ENCODE measurements around the gene G6PC3.

DNA sequence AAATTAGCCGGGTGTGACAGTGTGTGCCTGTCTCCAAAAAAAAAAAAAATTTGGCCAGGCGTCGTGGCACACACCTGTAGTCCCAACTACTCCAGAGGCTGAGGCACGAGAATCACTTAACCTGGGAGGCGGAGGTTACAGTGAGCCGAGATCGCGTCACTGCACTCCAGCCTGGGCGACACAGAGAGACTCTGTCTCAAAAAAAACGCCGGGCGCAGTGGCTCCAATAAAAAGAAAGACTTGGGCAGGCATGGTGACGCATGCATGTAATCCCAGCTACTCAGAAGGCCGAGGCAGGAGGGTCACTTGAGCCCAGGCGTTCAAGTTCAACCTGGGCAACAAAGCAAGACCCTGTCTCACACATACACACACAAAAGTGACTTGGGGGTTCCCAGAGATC lies 7.7 kb upstream of the G6PC3 start:
- TF ChIP-seq, protein P1, sequence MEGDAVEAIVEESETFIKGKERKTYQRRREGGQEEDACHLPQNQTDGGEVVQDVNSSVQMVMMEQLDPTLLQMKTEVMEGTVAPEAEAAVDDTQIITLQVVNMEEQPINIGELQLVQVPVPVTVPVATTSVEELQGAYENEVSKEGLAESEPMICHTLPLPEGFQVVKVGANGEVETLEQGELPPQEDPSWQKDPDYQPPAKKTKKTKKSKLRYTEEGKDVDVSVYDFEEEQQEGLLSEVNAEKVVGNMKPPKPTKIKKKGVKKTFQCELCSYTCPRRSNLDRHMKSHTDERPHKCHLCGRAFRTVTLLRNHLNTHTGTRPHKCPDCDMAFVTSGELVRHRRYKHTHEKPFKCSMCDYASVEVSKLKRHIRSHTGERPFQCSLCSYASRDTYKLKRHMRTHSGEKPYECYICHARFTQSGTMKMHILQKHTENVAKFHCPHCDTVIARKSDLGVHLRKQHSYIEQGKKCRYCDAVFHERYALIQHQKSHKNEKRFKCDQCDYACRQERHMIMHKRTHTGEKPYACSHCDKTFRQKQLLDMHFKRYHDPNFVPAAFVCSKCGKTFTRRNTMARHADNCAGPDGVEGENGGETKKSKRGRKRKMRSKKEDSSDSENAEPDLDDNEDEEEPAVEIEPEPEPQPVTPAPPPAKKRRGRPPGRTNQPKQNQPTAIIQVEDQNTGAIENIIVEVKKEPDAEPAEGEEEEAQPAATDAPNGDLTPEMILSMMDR (IDR thresholded peaks at IDR 0.05): no peak
- TF ChIP-seq POLR2A (IDR thresholded peaks at IDR 0.05): no peak
